DOHH2 (cell line): ENCODE data around the gene RAET1E.

Source experiments
- EZH2phosphoT487 ChIP-seq: fragments of 200-600 bp; sonication (generic); IDR thresholded peaks from 2 replicates; pipeline ENCODE4 v1.6.1; 2017; ENCODE audit warnings: borderline replicate concordance, mild to moderate bottlenecking, antibody characterized with exemption, low read length, moderate library complexity, mixed read lengths
- TF ChIP-seq, protein P1 (sequence below): fragments of 200-600 bp; sonication (generic); IDR thresholded peaks from one replicate; pipeline ENCODE4 v1.5.1; 2014; ENCODE audit warnings: antibody characterized with exemption, mild to moderate bottlenecking, low read depth, low read length; ENCODE audit not compliant: poor library complexity, severe bottlenecking

GRCh38 chr6:149933461-149933860 lies 35.5 kb upstream of the RAET1E start:
- TF ChIP-seq, protein P1, sequence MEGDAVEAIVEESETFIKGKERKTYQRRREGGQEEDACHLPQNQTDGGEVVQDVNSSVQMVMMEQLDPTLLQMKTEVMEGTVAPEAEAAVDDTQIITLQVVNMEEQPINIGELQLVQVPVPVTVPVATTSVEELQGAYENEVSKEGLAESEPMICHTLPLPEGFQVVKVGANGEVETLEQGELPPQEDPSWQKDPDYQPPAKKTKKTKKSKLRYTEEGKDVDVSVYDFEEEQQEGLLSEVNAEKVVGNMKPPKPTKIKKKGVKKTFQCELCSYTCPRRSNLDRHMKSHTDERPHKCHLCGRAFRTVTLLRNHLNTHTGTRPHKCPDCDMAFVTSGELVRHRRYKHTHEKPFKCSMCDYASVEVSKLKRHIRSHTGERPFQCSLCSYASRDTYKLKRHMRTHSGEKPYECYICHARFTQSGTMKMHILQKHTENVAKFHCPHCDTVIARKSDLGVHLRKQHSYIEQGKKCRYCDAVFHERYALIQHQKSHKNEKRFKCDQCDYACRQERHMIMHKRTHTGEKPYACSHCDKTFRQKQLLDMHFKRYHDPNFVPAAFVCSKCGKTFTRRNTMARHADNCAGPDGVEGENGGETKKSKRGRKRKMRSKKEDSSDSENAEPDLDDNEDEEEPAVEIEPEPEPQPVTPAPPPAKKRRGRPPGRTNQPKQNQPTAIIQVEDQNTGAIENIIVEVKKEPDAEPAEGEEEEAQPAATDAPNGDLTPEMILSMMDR = no peak
- TF ChIP-seq EZH2phosphoT487 = no peak
